Caco-2 (cell line): ENCODE data around the gene CHST3. TPM values are rescaled to one million over a fixed set of nuclear protein-coding genes. Genes with fewer than 3 reads are reported as not detected.

Source experiments
- BruUV-seq: library from RNA; stranded (reverse); fragments of 400-500 nt; replicated peaks from 2 replicates; lab custom pipeline; 2021; lab: Mats Ljungman, UMichigan
- CTCF ChIA-PET: fragments of 300-600 bp; sonication (Branson Sonifier 250); formaldehyde crosslinking; loops from one replicate; lab custom pipeline; 2022; ENCODE audit warnings: antibody characterized with exemption; lab: Charles Lee
- POLR2A ChIA-PET: fragments of 300-600 bp; sonication (Branson Sonifier 250); formaldehyde crosslinking; loops from one replicate; lab custom pipeline; 2022; ENCODE audit warnings: antibody characterized with exemption; lab: Charles Lee
- DNase-seq, 2 experiments: peaks; one replicate each; pipeline versions ENCODE4 v3.0.0 to v3.0.0-alpha.2; 2020 to 2022
- H3K27me3 ChIP-seq: replicated peaks from 2 replicates; pipeline ENCODE4 v1.6.0; 2011; ENCODE audit warnings: low read length; ENCODE audit not compliant: control insufficient read depth, insufficient read depth
- H3K36me3 ChIP-seq: 2 replicates; pipeline ENCODE4 v1.5.1; 2011; ENCODE audit warnings: low read length; ENCODE audit not compliant: control insufficient read depth, insufficient read depth
- H3K4me1 ChIP-seq: fragments of 250-450 bp; sonication (Bioruptor Pico); 2 replicates; pipeline ENCODE4 v1.5.1; 2020; ENCODE audit warnings: mild to moderate bottlenecking
- H3K4me3 ChIP-seq: 2 replicates; pipeline ENCODE4 v1.5.1; 2011; ENCODE audit warnings: low read depth, mild to moderate bottlenecking, control low read depth, low read length
- H3K9me3 ChIP-seq: fragments of 250-450 bp; sonication (Bioruptor Pico); 2 replicates; pipeline ENCODE4 v1.5.1; 2020; ENCODE audit warnings: mild to moderate bottlenecking, moderate library complexity
- H3K27ac Mint-ChIP-seq: one replicate; pipeline ENCODE4 v1.8.0; 2022; ENCODE audit warnings: mixed read lengths; ENCODE audit not compliant: unreplicated experiment
- H3K27me3 Mint-ChIP-seq: one replicate; pipeline ENCODE4 v1.8.0; 2022; ENCODE audit warnings: mixed read lengths; ENCODE audit not compliant: insufficient read depth, unreplicated experiment
- H3K36me3 Mint-ChIP-seq: one replicate; pipeline ENCODE4 v1.8.0; 2022; ENCODE audit warnings: mild to moderate bottlenecking, mixed read lengths; ENCODE audit not compliant: insufficient read depth, unreplicated experiment
- H3K4me1 Mint-ChIP-seq: one replicate; pipeline ENCODE4 v1.8.0; 2022; ENCODE audit warnings: low read depth, mixed read lengths; ENCODE audit not compliant: unreplicated experiment
- H3K4me3 Mint-ChIP-seq: one replicate; pipeline ENCODE4 v1.8.0; 2022; ENCODE audit warnings: mild to moderate bottlenecking, moderate library complexity, mixed read lengths; ENCODE audit not compliant: unreplicated experiment
- H3K9me3 Mint-ChIP-seq: one replicate; pipeline ENCODE4 v1.8.0; 2022; ENCODE audit warnings: mixed read lengths; ENCODE audit not compliant: unreplicated experiment
- intact Hi-C: fragments of 100-400 bp; cut with micrococcal nuclease; formaldehyde crosslinking; loops from one replicate; pipeline ENCODE4 v1.10.0; 2022; ENCODE audit not compliant: unreplicated experiment
- total RNA-seq: library from RNA; stranded (reverse); gene quantifications from 2 replicates; pipeline ENCODE4 v1.2.3, GENCODE V29; 2022
- TF ChIP-seq, protein P1 (sequence below), 2 experiments: fragments of 200-600 bp in 1 of 2; IDR thresholded peaks; 1 replicate in 1 of 2; 2 replicates in 1 of 2; pipeline versions ENCODE4 v1.5.1 to v1.8.0; 2011 to 2022; ENCODE audit warnings: antibody characterized with exemption in 1 of 2, control low read depth in 1 of 2, inconsistent platforms in 1 of 2, low read depth in 1 of 2, low read length in 1 of 2, mild to moderate bottlenecking in 1 of 2, moderate library complexity in 1 of 2; ENCODE audit not compliant: insufficient read depth in 1 of 2, severe bottlenecking in 1 of 2, unreplicated experiment in 1 of 2

CHST3 gene
- total RNA-seq, 1 experiment from 2014 or later, result 46.0 TPM

DNA sequence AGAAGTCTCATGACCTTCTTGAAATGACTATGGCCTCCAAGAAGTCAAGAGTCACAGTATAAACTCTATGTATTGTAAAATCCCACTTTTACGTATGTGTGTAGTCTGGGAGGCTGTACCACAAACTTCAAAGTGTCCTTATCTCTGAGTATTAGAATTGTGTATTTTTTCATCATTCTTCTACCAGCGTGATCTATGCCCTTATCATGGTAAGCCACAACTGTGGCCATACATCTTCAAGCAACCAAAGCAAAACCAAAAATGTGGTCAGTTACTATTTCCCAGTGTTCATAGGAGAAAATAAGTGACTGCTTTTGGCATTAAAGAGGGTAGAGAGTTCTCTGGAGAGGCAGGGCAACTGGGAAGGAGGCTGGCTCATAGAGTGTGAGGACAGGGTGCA, 81.4 kb downstream of the CHST3 start:
- ChIA-PET POLR2A (no interaction called here), CTCF (interaction anchor here (0.6 to 2.4 kb wide), 4 partner anchors 16 to 657 kb away, joined by 3 to 9 read pairs (median 6); no protein-coding TSS in a partner anchor)
- H3K4me3 Mint-ChIP-seq, result no peak overlapping the region
- H3K27ac Mint-ChIP-seq, result peak overlapping the region; percentile 15
- DNase-seq, result no peak
- TF ChIP-seq, protein P1, sequence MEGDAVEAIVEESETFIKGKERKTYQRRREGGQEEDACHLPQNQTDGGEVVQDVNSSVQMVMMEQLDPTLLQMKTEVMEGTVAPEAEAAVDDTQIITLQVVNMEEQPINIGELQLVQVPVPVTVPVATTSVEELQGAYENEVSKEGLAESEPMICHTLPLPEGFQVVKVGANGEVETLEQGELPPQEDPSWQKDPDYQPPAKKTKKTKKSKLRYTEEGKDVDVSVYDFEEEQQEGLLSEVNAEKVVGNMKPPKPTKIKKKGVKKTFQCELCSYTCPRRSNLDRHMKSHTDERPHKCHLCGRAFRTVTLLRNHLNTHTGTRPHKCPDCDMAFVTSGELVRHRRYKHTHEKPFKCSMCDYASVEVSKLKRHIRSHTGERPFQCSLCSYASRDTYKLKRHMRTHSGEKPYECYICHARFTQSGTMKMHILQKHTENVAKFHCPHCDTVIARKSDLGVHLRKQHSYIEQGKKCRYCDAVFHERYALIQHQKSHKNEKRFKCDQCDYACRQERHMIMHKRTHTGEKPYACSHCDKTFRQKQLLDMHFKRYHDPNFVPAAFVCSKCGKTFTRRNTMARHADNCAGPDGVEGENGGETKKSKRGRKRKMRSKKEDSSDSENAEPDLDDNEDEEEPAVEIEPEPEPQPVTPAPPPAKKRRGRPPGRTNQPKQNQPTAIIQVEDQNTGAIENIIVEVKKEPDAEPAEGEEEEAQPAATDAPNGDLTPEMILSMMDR (IDR thresholded peaks at IDR 0.05; ENCODE audit: insufficient read depth in 1 of 2, low read depth in 1 of 2, low read length in 1 of 2, severe bottlenecking in 1 of 2, unreplicated experiment in 1 of 2), result no peak
- H3K36me3 Mint-ChIP-seq, result peaks cover 11% of the 10 kb centered on the region
- no peaks in the 10 kb centered on the region for H3K27me3 Mint-ChIP-seq
- peaks cover 45% of the 10 kb centered on the region for H3K4me1 ChIP-seq
- no peaks in the 10 kb centered on the region for H3K36me3 ChIP-seq
- H3K9me3 Mint-ChIP-seq, result peaks cover 18% of the 10 kb centered on the region
- H3K9me3 ChIP-seq, result 0 out of 2 replicates have a peak, but pooled peaks cover 6% of the 10 kb centered on the region
- peaks cover 41% of the 10 kb centered on the region for H3K4me1 Mint-ChIP-seq
- no TSS peak for BruUV-seq
- H3K4me3 ChIP-seq, result no peak overlapping the region
- intact Hi-C loops, result loop anchor here (5.0 kb wide), 3 partner anchors 52 to 282 kb away; no protein-coding TSS in a partner anchor
- no peaks in the 10 kb centered on the region for H3K27me3 ChIP-seq

DNA sequence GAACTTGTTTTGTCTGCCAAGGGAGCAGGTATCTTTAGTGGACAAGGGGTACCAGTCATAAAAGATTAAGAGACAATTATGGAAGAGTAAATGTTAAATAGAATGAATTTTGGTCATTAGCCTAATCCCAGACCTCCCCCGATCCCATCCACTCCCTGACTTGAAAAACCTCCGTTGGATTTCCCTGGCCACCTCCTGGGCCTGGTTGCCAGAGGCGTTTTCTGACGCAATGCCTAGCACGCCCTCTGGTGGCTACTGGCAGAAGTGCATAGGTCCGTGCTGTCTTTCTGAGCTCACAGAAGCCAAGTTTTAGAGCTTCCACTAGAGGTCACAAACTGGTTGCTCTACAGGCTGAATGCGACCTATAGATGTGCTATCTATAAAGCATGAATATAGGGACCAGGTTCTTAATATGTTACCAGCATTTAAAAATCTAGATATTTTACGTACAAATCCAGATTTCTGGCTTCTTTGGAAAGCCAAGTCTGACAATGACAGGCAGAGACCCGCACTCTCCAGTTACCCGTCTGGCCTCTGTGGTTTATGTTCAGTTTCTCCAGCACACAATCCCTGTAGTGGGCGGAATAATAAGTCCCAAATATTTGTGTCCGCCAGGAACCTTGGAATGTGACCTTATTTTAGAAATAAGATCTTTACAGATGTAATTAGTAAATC, 84.4 kb downstream of the CHST3 start:
- no peaks in the 10 kb centered on the region for H3K27me3 Mint-ChIP-seq
- 0 out of 2 replicates have a peak, but pooled peaks cover under 1% of the 10 kb centered on the region for H3K9me3 ChIP-seq
- DNase-seq, result peak; percentile 94 to 97
- no peaks in the 10 kb centered on the region for H3K27me3 ChIP-seq
- H3K4me1 ChIP-seq, result peaks cover 24% of the 10 kb centered on the region
- H3K4me3 ChIP-seq, result no peak overlapping the region
- POLR2A ChIA-PET, result interaction anchor here (0.6 to 1.0 kb wide), 3 partner anchors 84 to 356 kb away, joined by 3 read pairs; partner anchors contain the start of gene CHST3
- peaks cover 9% of the 10 kb centered on the region for H3K9me3 Mint-ChIP-seq
- TF ChIP-seq, protein P1 (IDR thresholded peaks at IDR 0.05; ENCODE audit: insufficient read depth in 1 of 2, low read depth in 1 of 2, low read length in 1 of 2, severe bottlenecking in 1 of 2, unreplicated experiment in 1 of 2), result peak; percentile 99 to 100
- no peak overlapping the region for H3K4me3 Mint-ChIP-seq
- H3K4me1 Mint-ChIP-seq, result peaks cover 20% of the 10 kb centered on the region
- CTCF ChIA-PET, result interaction anchor here (0.5 to 3.0 kb wide), 94 partner anchors 8 to 644 kb away, joined by 3 to 86 read pairs (median 5); partner anchors contain the start of genes ANAPC16, ASCC1, CHST3 and DNAJB12
- intact Hi-C loops, result loop anchor here (1.0 to 5.0 kb wide), 10 partner anchors 32 to 289 kb away; no protein-coding TSS in a partner anchor
- no peaks in the 10 kb centered on the region for H3K36me3 ChIP-seq
- peak overlapping the region; percentile 82 for H3K27ac Mint-ChIP-seq
- H3K36me3 Mint-ChIP-seq, result peaks cover 6% of the 10 kb centered on the region
- no TSS peak for BruUV-seq

DNA sequence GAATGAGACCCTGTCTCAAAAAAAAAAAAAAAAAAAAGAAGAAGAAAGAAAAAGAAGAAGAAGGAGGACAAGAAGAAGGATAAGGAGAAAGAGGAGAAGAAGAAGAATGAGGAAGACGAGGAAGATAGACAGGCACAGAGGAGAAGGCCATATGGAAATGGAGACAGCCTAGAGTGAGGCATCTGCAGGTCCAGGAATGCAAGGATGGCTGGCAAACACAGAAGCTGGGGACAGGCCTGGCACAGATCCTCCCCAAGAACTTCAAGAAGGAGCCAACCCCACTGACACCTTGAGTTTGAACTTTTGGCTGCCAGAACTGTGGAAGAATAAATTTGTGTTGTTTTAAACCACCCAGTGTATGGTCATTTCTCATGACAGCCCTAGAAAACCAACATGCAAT, 85.3 kb downstream of the CHST3 start:
- Mint-ChIP-seq H3K27me3 (no peaks in the 10 kb centered on the region), H3K4me1 (peaks cover 15% of the 10 kb centered on the region), H3K27ac (no peak overlapping the region), H3K36me3 (peaks cover 6% of the 10 kb centered on the region), H3K9me3 (peaks cover 9% of the 10 kb centered on the region), H3K4me3 (no peak overlapping the region)
- no TSS peak for BruUV-seq
- Histone ChIP-seq H3K4me3 (no peak overlapping the region), H3K9me3 (no peaks in the 10 kb centered on the region), H3K27me3 (no peaks in the 10 kb centered on the region), H3K4me1 (peaks cover 19% of the 10 kb centered on the region), H3K36me3 (no peaks in the 10 kb centered on the region)
- TF ChIP-seq, protein P1 (IDR thresholded peaks at IDR 0.05; ENCODE audit: insufficient read depth in 1 of 2, low read depth in 1 of 2, low read length in 1 of 2, severe bottlenecking in 1 of 2, unreplicated experiment in 1 of 2), result no peak
- ChIA-PET POLR2A (no interaction called here), CTCF (interaction anchor here (0.9 to 3.0 kb wide), 14 partner anchors 10 to 153 kb away, joined by 3 to 46 read pairs (median 12); no protein-coding TSS in a partner anchor)
- intact Hi-C loops, result loop anchor here (2.0 to 5.0 kb wide), 4 partner anchors 33 to 278 kb away; no protein-coding TSS in a partner anchor
- DNase-seq, result no peak
